GM21515 (cell line): ENCODE data around the gene KDM2A.

Experiments
- ATAC-seq: cut with Tn5 transposase; IDR thresholded peaks from one replicate; pipeline ENCODE4 v1.9.1; 2021; ENCODE audit not compliant: unreplicated experiment

Gene KDM2A

DNA sequence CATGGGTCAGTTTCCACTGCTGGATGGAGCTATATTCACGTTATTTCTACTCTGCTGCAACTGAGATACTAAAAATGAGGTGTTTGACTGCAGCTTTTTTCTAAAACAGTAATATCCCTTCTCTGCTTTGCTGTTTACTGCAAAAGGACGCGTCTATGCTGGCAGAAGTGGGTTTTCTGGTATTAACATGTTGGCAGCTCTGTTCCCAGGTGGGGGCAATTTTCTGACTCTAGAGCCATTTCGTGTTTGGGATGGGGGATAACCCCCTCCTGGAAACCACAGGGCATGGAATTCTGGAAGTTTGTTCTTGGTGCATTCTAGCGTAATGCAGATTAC lies 152.1 kb downstream of the KDM2A start:
- no peak for ATAC-seq

- ATAC-seq = no peak
Observed at GRCh38 chr11:67271541-67272284, 152.7 kb downstream of the KDM2A start.

DNA sequence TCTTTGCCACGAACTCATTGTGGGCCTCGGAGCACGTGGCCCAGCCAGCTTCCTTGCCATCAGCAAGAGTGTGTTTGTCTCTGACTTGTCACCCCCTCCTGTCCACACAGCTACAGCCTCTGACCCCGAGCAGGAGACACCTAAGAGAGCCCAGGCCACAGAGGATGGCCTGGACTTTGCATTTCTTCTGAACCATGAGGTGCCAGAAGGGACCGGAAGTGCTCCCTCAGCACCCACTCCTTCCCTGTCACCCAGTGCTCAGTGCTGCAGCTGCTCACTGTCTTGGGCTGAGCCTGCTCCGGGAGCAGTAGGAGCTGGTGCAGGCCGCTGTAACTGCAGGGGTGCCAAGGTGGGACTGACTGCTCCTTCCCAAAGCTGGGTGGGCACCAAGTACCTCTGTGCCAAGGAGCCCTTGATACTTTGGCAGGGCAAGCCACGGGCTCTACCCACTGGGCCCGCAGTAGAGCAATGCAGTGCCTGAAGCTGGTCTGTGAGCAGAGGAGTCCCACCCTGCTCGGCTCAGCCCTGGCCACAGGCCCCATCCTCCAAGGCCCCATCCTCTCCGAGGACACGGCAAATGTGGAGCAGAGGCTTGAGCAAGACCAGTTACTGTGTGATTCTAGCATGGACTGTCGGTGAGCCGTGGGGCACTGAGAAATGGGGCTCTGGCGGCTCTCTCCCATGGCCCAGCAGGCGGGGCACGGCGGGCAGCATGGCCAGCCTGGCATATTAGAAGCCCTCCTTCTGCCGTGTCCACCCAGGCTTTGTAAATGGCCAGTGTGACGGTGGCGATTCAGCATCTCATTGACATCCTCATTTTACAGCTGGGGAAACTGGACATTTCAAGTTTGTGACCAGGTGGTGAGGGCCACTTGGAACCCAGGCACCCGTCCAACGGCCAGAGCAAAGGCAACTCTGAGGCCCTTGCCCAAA lies 153.5 kb downstream of the KDM2A start:
- ATAC-seq = no peak

- no peak for ATAC-seq
Observed at GRCh38 chr11:67273260-67273990, 154.4 kb downstream of the KDM2A start.

DNA sequence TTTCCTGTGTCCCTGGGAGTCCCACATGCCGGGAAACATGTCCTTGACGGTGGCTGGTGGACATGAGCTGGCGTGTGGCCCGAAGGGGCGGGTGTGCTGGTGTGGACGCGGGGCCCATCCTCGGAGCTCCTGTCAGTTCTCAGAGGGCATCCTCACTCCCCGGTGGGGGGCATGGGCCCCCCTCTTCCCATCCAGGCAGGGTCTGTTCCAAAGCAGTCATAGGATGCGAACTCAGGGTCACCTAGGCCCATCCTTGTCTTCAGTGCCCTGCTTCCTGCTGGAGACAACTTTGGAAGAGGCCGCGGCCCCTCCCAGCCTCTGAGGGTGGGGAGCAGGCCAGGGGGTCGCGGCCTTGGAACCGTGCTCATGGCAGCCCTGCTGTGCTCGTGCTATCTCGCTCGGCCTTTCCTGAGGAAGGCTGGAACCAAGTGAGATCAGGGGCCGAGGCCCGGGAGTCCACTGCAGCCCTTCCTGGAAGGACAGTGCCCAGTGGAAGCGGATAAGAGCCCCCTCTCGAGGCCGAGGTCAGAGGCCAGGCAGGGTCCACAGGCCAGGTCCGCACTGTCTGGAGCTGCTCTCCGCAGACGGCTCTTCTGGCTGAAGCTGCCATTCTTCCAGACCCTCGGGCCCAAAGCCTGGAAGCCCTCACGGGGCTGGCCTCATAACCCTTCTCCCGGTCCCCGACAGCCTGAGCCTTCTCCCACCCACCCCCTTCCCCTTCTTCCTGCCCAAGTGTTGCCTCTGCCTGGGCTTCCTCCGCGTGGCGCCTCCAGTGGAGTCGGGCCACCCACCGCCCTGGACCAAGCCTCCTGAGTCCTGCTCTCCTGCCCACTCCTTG lies 155.9 kb downstream of the KDM2A start:
- ATAC-seq = no peak

- ATAC-seq = no peak
Observed at GRCh38 chr11:67275606-67276409, 156.7 kb downstream of the KDM2A start.

DNA sequence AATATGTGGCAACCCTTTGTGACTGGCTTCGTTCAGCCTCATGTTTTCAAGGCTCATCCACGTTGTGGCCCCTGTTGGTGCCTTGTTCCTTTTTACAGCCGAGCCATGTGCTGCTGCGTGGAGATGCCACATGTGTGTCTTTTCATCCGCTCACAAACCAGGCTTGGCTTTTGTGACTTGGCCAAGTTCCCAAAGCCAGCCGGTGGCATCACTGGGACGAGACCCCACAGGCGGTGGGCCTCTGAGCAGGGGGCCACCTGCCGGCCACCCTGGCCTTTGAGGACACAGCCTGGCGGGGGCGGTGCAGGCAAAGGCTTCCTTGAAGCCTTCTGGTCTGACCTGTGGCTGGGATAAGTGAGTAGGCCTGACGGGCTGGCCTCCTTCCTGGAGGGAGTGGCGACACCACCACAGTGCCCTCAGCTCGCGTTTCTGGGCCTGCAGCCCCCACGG lies 157.7 kb downstream of the KDM2A start:
- peak; percentile 29 for ATAC-seq

GRCh38 chr11:67277231-67277961 lies 158.3 kb downstream of the KDM2A start:
- peak; percentile 63 for ATAC-seq

GRCh38 chr11:67278135-67278938 lies 159.3 kb downstream of the KDM2A start:
- ATAC-seq = no peak

GRCh38 chr11:67278939-67279588 lies 160.0 kb downstream of the KDM2A start:
- no peak for ATAC-seq

- ATAC-seq = no peak
Observed at GRCh38 chr11:67279589-67280340, 160.7 kb downstream of the KDM2A start.

DNA sequence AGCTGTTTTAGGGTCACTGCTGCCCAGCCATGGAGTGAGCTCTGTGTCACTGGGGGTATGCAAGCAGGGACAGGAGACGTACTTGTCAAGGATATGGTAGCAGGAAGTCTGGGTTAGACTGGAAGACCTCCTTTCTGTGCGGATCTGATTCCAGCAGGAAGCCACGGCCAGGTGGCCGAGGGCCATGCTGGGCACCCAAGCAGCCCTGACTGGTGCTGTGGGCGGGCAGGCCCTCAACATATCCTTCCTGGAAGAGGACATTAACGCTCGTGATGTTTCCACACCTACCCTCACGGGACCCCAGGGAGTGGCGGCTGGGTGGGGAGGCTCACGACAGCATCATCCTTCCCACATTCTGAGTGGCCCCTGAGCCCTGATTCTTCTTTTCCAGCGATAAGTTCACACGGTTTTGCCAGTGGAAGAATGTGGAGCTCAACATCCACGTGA lies 161.3 kb downstream of the KDM2A start:
- no peak for ATAC-seq

DNA sequence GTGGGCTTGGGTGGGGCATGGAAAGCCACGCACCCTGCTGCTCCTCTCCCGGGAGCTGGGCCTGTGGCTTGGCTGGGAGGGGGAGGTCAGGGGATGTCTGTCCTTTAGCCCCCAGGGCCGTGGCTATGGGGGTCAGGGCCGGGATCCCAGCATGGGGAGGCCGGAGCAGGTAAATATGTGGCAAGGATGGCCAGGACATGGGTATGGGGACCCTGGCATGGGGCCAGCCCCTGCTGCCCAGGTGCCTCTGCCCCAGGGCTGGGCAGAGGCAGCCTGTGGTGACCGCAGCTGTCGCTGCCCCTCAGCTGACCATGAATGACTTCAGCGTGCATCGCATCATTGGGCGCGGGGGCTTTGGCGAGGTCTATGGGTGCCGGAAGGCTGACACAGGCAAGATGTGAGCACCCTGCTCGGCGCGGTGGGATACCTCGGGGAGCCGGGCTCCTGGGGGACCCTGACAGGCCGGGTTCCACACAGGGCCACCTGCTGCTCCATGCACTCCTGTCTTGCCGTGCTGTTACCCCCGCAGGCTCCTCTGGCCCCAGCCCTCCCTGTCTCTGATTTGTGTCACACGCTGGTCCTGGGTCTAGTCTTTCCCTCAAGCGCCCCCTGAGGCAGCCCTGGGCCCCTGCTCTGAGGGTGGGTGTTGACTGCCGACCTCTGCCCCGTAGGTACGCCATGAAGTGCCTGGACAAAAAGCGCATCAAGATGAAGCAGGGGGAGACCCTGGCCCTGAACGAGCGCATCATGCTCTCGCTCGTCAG lies 161.9 kb downstream of the KDM2A start:
- ATAC-seq = no peak

DNA sequence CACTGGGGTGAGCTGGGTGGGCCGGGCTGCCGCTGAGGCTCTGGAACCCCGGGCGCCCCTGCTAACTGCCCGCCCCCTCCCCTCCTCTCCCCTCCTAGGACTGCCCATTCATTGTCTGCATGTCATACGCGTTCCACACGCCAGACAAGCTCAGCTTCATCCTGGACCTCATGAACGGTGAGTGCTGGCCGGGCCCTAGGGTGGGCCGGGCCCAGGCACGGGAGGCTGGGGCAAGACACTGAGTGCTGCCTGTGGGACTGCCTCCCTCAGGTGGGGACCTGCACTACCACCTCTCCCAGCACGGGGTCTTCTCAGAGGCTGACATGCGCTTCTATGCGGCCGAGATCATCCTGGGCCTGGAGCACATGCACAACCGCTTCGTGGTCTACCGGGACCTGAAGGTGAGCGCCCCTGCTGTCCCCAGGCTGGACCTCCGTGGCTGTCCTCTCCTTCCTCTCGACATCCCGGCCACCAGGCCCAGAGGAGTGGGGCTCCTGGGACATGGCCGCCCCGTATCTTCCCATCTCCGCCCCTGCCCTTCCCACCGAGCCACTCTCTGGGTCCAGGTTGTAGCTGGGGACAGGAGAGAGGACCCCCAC lies 162.6 kb downstream of the KDM2A start:
- no peak for ATAC-seq

- no peak for ATAC-seq
Observed at GRCh38 chr11:67282155-67282875, 163.3 kb downstream of the KDM2A start.
